ENCODE results near the gene NFKBIB.
"Not testable (repeated sequence)": the region's sequence is repeated elsewhere in the genome, so short reads cannot be mapped to it uniquely, and the experiment has no call there.

Gene NFKBIB, protein sequence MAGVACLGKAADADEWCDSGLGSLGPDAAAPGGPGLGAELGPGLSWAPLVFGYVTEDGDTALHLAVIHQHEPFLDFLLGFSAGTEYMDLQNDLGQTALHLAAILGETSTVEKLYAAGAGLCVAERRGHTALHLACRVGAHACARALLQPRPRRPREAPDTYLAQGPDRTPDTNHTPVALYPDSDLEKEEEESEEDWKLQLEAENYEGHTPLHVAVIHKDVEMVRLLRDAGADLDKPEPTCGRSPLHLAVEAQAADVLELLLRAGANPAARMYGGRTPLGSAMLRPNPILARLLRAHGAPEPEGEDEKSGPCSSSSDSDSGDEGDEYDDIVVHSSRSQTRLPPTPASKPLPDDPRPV

DNA sequence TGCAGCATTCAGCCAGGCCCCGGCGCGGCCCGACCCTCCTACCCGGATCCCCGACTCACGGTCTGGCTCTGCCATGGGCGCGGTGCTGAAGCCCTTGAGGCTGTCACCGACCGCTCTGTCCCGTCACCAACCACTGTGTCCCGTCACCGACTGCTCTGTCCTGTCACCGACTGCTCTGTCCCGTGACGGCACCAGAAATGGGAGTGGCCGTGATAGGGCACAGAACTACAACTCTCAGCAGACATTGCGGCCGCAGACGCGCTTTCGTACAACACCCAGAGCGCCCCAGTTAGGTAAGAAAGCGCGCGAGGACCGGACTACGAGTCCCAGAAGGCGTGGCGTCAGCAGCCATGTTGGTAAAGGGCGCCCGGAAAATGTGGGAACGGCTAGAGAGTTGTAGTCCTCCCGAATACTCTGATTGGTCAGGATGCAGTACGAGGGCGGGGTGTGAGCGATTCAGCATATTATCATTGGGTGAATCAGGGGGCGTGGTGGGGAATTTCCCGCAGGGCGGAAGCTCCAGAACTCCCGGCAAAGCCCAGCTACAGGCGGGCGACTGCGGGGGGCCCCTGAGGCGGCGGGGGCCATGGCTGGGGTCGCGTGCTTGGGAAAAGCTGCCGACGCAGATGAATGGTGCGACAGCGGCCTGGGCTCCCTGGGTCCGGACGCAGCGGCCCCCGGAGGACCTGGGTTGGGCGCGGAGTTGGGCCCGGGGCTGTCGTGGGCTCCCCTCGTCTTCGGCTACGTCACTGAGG is at the start of gene NFKBIB, which contains the start of gene SIRT2:
NFKBIB (plus strand) TSS at position 523 of the 755 bp plus-strand sequence; CDS start at position 587, 64 bp downstream.
SIRT2 (minus strand) TSS at position 172 of the 755 bp plus-strand sequence; CDS start at position 75, 97 bp downstream.
- DNase-seq: peak; percentile 93 to 100

DNA sequence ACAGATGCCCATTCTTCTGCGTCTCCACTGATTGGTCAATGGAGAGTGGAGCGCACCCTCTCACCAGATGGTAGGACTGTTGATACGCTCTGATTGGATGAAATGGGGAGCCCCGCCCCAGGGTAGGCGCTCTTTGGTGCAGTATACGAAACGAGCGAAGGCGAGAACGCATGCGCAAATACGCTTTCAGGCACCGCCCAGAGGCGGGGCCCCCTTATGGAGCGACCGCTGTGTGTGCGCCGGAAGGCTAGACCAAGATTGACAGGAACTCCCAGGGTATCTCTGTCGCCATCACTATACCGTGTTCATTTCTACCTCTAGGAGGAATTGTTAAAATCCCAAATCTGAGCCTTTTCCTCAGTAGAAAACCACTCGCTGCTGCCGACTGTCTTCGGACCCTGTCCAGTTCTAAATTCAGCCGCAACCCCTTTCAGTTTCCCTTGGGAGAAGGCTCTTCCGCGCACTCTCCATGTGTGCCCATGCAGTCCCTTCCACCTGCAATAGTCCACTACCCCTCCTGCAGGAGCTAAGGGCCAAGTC is 49.3 kb upstream of the NFKBIB start:
- peak; percentile 95 to 100 for DNase-seq

DNA sequence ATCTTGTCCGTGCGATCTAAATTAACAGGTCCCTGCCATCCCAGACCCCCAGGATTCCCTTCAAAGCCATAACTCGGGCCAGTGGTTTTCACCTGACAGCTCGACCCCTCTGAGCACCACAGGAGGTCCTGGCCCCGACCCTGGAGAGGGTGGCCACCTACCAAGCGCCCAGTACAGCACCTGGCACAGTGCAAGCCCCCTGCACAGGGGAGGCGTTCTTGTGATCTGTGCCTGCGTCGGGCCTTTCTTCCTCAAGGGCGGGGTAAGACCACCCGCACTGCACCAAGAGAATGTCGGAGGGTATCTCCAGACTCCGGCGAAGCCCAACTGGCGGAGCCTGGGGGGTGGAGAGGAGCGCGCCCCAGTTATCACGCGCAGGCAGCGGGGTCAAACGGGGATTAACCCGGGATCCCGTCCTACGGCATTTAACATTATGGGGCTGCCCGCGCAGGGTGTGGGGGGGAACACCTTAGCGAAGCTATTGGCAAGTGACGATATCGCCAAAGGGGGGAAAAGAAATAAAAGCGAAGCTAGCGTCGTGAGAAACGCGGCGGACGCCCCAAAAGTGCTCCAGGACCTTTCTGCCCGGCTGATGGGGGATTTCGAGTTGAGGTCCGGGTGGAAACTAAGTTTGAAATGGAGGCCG is 48.7 kb upstream of the NFKBIB start:
- DNase-seq: peak in 1 of 2 experiments; percentile 38

DNA sequence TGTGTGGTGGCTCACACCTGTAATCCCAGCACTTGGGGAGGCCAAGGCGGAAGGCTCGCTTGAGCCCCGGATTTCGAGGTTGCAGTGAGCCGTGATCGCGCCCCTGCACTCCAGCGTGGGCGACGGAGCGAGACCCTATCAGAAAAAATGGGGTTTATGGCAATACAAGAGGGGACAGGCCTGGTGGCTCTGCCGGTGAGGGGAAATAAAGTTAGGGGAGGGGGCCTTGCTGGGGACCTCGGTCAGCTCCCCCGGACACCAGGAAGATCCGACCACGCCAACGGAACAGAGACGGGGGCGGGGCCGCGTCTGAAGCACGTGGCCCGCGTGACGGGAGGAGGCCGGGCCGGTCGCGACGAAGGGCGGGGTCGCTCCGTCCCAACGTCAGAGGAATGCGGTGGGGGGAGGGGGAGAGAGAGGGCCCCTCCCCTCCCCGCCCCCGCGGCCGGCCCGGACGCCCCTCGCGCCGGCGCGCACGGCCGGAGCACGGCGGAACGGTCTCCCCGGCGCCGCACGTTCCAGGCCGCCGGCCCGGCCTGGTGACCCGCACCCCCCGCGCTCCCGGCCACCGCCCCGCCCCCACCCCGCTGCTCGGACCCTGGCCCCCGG is 48.0 kb upstream of the NFKBIB start:
- DNase-seq: peak; percentile 87 to 93

DNA sequence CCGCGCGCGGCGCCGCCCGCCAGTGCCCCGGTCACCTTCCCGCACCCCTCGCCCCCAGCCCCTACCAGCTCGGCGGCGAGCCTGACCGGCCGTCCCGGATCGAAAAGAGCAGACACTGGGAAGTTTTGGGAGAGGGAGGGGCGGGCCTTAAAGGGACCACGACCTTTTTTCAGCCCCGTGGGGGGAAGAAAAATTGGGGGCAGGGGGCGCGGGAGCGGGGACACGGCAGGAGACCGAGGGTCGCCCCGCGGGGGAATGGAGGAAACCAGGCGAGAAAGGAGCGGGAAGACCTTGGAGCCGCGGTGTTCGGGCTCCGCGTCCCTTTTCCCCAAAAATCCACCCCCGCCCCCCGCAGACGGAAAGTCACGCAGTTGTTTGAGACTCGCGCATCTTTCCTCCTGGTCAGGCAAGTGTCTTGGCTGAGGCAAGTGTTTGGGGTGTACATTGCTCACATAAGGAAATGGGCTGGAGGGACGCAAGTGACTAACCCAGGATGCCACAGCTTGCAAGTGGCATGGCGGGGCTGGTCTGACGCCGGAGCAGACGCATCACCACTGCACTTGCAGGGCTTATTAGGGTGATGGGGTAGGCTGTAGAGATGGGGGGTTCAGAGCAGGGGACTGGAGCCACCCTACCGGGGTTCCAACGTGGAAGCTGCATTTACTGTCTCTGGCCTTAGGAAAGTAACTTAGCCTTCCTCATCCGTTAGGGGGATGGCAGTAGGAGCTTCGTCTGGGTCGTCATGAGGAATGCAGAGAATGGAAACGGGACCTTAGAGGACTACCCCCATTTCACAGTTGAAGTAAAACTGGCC is 47.3 kb upstream of the NFKBIB start:
- DNase-seq: peak in 1 of 2 experiments; percentile 61

DNA sequence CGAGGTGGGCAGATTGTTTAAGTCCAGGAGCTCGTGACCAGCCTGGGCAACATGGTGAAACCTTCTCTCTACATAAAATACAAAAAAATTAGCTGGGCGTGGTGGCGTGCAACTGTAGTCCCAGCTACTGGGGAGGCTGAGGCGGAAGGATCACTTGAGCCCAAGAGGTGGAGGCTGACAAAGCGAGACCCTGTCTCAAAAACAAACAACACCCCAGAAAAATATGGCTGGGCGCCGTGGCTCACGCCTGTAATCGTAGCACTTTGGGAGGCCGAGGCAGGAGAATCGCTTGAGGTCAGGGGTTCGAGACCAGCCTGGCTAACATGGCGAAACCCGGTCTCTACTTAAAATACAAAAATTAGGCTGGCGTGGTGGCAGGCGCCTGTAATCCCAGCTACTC is 46.6 kb upstream of the NFKBIB start:
- no peak for DNase-seq

DNA sequence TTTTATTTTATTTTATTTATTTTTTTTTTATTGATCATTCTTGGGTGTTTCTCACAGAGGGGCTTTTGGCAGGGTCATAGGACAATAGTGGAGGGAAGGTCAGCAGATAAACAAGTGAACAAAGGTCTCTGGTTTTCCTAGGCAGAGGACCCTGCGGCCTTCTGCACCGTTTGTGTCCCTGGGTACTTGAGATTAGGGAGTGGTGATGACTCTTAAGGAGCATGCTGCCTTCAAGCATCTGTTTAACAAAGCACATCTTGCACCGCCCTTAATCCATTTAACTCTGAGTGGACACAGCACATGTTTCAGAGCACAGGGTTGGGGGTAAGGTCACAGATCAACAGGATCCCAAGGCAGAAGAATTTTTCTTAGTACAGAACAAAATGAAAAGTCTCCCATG is 44.8 kb upstream of the NFKBIB start:
- DNase-seq: not testable (repeated sequence)

DNA sequence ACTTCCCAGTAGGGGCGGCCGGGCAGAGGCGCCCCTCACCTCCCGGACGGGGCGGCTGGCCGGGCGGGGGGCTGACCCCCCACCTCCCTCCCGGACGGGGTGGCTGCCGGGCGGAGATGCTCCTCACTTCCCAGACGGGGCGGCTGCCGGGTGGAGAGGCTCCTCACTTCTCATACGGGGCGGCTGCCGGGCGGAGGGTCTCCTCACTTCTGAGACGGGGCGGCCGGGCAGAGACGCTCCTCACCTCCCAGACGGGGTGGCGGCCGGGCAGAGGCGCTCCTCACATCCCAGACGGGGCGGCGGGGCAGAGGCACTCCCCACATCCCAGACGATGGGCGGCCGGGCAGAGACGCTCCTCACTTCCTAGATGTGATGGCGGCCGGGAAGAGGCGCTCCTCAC is 44.0 kb upstream of the NFKBIB start:
- not testable (repeated sequence) for DNase-seq

DNA sequence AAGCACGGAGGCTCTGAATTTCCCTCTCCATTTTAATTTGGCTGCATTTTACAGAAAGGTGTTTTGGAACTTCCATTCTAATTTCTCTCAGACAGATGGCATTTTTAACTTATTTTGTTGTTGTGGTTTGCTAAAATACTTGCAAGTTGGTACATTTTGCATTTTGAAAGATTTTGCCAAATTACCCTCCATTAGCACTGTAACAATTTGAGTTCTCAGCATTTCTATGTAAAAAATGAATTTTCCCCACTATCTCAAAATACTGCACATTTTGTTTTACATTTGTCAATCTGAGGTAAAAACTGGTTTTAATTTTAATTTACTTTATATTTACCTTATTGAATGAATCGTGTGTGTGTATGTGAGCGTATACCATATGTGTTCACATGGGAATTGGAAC is 43.0 kb upstream of the NFKBIB start:
- DNase-seq: no peak

DNA sequence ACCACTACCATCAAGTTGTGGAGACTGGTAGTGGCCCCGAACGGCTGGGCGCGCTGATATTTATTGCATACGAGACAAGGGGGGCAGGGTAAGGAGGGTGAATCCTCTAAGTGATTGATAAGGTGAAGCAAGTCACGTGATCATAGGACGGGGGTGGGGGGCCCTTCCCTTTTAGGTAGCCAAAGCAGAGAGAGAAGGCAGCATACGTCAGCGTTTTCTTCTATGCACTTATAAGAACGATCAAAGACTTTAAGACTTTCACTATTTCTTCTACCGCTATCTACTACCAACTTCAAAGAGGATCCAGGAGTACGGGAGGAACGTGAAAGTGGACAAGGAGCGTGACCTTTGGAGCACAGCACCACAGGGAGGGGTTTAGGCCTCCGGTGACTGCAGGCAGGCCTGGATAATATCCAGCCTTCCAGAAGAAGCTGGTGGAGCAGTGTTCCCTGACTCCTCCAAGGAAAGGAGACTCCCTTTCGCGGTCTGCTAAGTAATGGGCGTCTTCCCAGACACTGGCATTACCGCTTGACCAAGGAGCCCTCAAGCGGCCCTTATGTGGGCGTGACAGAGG is 40.1 kb upstream of the NFKBIB start:
- DNase-seq: not testable (repeated sequence)

DNA sequence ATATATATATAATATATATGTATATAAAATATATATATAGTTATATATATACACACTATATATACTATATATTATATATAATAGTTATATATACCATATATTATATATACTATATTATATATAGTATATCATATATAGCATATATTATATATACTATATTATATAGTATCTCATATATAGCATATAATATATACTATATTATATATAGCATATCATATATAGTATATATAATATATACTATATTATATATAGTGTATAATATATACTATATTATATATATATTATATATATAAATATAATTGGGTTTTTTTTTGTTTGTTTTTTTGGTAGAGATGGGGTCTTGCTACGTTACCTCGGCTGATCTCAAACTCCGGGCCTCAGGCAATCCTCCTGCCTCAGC is 38.4 kb upstream of the NFKBIB start:
- DNase-seq: no peak

DNA sequence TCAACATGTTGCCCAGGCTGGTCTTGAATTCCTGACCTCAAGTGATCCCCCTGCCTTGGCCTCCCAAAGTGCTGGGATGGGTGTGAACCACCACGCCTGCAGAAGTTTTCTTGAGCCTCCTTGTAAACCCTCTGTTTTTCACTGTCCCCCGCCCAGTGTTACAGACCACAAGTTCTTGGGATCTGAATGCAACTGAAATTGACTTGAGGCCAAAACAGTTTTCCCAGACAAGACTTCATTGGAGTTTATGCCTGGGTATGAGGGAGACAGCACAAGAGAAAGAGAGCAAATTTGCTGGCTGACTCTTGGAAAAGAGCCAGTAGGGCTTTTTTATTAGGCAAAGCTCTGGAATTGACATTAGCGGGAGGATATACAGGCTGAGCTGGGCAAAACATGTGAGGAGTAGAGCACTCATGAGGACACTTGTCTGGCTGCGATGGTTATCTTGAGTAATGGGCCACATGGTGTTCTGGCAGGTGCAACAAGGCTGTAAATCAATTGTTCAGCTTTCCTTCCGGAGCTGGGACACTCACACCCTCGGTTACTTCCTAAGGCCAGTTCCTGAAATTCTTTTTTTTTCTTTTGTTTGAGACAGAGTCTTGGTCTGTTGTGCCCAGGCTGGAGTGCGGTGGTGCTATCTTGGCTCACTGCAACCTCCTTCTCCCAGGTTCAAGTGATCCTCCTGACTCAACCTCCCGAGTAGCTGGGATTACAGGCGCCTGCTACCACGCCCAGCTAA is 37.3 kb upstream of the NFKBIB start:
- DNase-seq: no peak

DNA sequence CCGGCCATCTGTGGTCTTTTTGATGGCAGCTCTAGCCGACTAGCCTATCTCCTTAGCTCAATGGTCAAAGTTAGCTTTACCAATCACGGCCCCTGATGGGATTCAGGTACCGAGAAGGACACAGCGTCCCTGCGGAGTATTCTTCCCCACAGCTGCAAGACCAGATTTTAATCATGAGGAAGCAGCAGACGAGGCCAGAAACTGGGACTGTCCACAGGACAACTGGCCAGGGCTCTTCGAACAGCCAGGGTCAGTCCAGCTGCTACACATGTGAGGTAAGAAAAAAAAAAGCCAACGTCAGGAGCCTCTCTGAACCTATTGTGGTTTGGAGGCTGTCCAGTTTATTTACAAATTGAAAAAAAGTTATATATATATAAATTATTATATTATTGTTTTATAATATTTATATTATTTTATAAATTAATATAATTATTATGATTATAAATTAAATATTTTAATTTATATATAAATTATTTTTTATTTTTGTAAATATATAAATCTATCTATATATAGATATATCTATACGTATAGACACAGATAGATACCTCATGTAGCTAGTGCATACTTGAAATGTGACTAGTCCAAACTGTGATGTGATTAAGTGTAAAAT is 32.5 kb upstream of the NFKBIB start:
- DNase-seq: no peak

DNA sequence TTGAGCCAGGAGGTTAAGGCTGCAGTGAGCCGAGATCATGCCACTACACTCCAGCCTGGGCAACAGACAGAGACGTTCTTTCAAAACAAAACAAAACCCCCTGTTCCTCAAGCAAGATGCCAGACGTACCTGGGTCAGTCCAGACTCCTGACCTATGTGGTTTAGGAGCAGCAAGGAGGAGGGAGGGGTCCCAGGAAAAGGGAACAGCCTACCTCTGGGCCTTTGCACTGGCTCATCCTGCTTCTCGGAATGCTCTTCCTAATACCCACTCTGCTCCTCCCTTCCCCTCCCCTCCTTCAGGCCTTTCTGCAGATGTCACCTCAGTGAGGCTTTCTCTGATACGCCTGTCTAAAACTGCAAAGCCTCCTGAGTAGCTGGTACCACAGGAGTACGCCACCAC is 31.2 kb upstream of the NFKBIB start:
- DNase-seq: no peak

DNA sequence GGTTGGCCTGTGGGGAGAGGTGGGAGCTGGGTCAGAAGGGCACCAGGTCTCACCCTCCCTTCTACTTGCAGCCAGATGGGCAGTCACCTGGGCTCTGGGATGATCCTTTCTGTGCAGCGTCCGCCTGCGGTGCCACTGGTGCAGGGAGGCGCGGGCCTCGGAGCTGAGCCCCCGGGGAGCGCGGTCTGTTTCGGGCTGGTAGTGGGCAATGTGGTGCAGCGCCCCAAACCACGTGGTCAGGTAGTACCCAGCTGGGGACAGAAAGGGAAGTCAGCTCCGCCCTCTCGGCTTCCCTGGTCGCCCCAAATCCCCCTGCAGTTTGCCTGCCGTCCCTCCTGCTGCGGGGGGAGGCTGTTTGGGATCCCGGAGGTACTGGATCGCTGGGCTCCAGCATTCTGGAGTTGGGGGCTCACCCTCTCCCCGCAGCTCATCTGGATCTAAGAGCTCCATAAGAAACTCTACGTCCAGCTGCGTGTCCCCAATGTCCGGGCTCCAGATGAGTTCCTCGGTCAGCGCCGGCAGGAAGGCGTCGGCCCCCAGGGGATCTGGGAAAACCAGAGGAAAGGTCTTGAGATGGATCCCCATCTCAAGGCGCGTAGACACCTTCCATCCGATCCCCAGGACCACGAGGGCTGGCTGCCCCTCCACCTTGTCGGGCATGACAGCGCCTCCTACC is 30.5 kb upstream of the NFKBIB start:
- peak; percentile 23 to 25 for DNase-seq

DNA sequence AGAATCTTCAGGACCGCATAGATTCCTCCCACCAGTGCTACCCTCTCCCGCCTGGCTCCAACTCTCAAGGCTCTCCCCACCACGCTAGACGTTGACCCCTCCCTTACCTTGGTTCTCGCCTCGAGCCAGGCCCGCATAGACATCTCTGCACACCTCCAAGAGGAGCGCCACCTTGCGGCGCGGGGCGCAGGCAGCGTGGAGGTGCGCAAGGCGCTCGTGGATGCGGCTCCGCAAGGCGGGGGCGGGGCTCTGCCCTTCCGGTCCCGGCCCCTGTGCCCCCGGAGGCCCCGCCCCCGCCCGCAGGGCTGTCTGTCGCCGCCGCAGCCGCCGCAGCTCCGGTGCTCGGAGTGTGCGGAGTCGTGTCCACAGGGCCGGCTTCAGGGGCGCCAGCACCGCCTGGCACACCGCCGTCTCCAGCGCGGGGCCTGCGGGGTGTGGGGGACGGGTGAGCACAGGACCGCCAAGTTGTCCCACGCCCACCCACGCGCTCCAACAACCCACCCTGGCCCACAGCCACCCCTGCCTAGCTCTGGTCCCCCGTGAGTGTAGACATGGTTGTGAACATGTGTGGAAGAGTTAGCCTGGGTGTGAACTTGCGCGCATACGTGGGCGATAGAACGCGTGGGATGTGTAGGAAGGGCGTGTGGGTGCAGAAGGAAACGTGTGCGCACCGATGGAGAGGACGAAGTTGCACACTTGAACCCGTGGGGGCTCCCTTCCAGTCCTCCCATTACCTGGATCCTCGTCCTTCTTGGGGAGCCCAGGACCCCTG is 29.7 kb upstream of the NFKBIB start:
- peak; percentile 94 to 95 for DNase-seq

DNA sequence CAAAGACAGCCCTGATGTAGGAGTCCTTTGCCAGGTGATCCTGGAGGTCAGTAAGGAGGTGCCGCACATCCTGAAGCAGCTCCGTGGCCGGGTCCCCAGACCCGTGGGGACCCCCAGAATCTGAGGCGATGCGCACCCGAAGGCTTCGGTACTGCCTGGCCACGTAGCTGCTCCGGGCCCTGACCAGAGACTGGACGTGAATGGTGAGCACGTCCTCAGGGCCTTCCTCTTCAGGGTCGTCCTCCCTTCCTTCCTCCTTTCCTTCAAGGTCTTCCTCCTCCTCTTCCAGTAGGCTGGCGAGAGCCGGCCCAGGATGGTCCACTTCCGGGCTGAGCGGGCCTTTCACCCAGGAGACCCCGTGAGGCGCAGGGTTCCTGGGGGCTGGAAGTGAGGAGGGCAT is 29.2 kb upstream of the NFKBIB start:
- no peak for DNase-seq

DNA sequence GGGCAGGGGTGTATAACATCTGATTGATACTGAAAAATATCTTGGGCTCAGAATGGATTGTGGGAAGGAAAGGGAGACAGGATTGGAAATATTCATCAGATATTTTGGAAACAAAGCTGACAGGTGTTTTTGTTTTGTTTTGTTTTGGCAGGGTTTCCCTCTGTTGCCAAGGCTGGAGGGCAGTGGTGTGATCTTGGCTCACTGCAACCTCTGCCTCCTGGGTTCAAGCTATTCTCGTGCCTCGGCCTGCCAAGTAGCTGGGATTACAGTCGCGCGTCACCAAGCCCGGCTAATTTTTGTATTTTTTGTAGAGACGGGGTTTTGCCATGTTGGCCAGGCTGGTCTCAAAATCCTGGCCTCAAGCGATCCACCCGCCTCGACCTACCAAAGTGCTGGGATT is 26.4 kb upstream of the NFKBIB start:
- not testable (repeated sequence) for DNase-seq

Data from stimulated activated CD4-positive, alpha-beta T cell treated with anti-CD3 and anti-CD28 coated beads, Interleukin-4, amount 100 ng/mL, for 4 hours (primary cell).